K562 (cell line): ENCODE measurements around the gene PNMA5. TPM values are rescaled to one million over a fixed set of nuclear protein-coding genes. Genes with fewer than 3 reads are reported as not detected.

Experiments
- ATAC-seq: fragments of 200-7000 bp; cut with Tn5 transposase; 3 replicates; pipeline ENCODE4 v1.9.1; 2020; ENCODE audit warnings: moderate library complexity
- BruUV-seq: library from RNA; stranded (reverse); fragments of 400-500 nt; replicated peaks from 2 replicates; lab custom pipeline; 2021; lab: Mats Ljungman, UMichigan
- CTCF ChIA-PET: fragments of 300-600 bp; formaldehyde crosslinking; extraction: SDS; loops from one replicate; lab custom pipeline; 2021; ENCODE audit warnings: low intra/inter-chr PET ratio; lab: Yijun Ruan, JAX
- POLR2A ChIA-PET: fragments of 300-600, 350-650 bp; sonication (Branson Sonifier 250); formaldehyde crosslinking; extraction: SDS; loops from one replicate; lab custom pipeline; 2021; ENCODE audit warnings: antibody characterized with exemption, inconsistent platforms; lab: Yijun Ruan, JAX
- DNase-seq, 4 experiments: peaks; one replicate each; pipeline versions ENCODE4 v3.0.0 to v3.0.0-alpha.2; 2011 to 2018; ENCODE audit warnings: low spot score in 3 of 4, mixed read lengths in 3 of 4; ENCODE audit errors: extremely low read depth in 1 of 4
- FAIRE-seq: peaks from 2 replicates; lab custom pipeline; 2011; peaks lifted over from hg19 to GRCh38; lab: Jason Lieb, UNC
- H2AFZ ChIP-seq: 2 replicates; pipeline ENCODE4 v1.6.0; 2011; ENCODE audit warnings: low read depth, low read length, control low read depth, inconsistent platforms
- H3K27ac ChIP-seq: fragments of 200-600 bp; 3 replicates; pipeline ENCODE4 v1.8.0; 2011; ENCODE audit warnings: low read depth, mild to moderate bottlenecking, control low read depth, inconsistent platforms, low read length, moderate library complexity, mixed read lengths; ENCODE audit errors: extremely low read depth
- H3K27me3 ChIP-seq, 2 experiments: fragments of 300-600 bp in 1 of 2; 2 replicates in 1 of 2; 3 replicates in 1 of 2; pipeline versions ENCODE4 v1.6.0 to v1.8.0; 2011; ENCODE audit warnings: inconsistent platforms in 2 of 2, low read length in 2 of 2, mild to moderate bottlenecking in 1 of 2, mixed read lengths in 1 of 2, moderate library complexity in 1 of 2; ENCODE audit not compliant: control insufficient read depth in 2 of 2, insufficient read depth in 2 of 2
- H3K36me3 ChIP-seq: fragments of 300-600 bp; 3 replicates; pipeline ENCODE4 v1.8.0; 2011; ENCODE audit warnings: mild to moderate bottlenecking, low read length, inconsistent platforms; ENCODE audit not compliant: control insufficient read depth, insufficient read depth
- H3K4me1 ChIP-seq, 2 experiments: fragments of 200-600 bp in 1 of 2; replicated peaks in 1 of 2; 2 replicates in 1 of 2; 3 replicates in 1 of 2; pipeline versions ENCODE4 v1.5.1 to v1.8.0; 2011; ENCODE audit warnings: inconsistent platforms in 2 of 2, low read length in 2 of 2, mild to moderate bottlenecking in 1 of 2, mixed read lengths in 1 of 2, moderate library complexity in 1 of 2; ENCODE audit not compliant: control insufficient read depth in 2 of 2, insufficient read depth in 2 of 2
- H3K4me2 ChIP-seq: 2 replicates; pipeline ENCODE4 v1.6.1; 2011; ENCODE audit warnings: low read length, control low read depth, inconsistent platforms, mixed read lengths; ENCODE audit not compliant: insufficient read depth
- H3K4me3 ChIP-seq: fragments of 200-600 bp; sonication (generic), shearing (Covaris generic); 2 replicates; pipeline ENCODE4 v1.5.1; 2016; ENCODE audit warnings: control low read depth, inconsistent platforms
- H3K79me2 ChIP-seq: fragments of 200-600 bp; 3 replicates; pipeline ENCODE4 v1.8.0; 2011; ENCODE audit warnings: low read length, inconsistent platforms; ENCODE audit not compliant: control insufficient read depth, insufficient read depth
- H3K9ac ChIP-seq, 2 experiments: 2 replicates each; pipeline versions ENCODE4 v1.6.0 to v1.6.1; 2011; ENCODE audit warnings: low read depth in 2 of 2, low read length in 2 of 2, control low read depth in 1 of 2, inconsistent platforms in 1 of 2, mild to moderate bottlenecking in 1 of 2, mixed read lengths in 1 of 2; ENCODE audit not compliant: insufficient read depth in 1 of 2
- H3K9me1 ChIP-seq: one replicate; pipeline ENCODE4 v1.6.0; 2011; ENCODE audit warnings: inconsistent platforms, mild to moderate bottlenecking, low read length, moderate library complexity; ENCODE audit not compliant: control insufficient read depth, insufficient read depth
- H3K9me3 ChIP-seq: replicated peaks from 2 replicates; pipeline ENCODE4 v1.5.1; 2011; ENCODE audit warnings: low read depth, low read length, inconsistent platforms; ENCODE audit not compliant: control insufficient read depth, insufficient read depth
- H4K20me1 ChIP-seq: replicated peaks from 2 replicates; pipeline ENCODE4 v1.6.1; 2011; ENCODE audit warnings: low read length, inconsistent platforms, mixed read lengths; ENCODE audit not compliant: control insufficient read depth, insufficient read depth
- ETV6 ChIP-seq, 3 experiments: fragments of 150-350 bp in 1 of 3; sonication (generic) in 1 of 3; formaldehyde crosslinking in 1 of 3; IDR thresholded peaks; 2 replicates each; pipeline versions ENCODE4 v1.6.1 to v1.8.0; 2014 to 2022; ENCODE audit warnings: borderline replicate concordance in 2 of 3, low read depth in 2 of 3, antibody characterized with exemption in 1 of 3, low read length in 1 of 3, mild to moderate bottlenecking in 1 of 3, missing genetic modification reagents in 1 of 3
- FOXP4 ChIP-seq: sonication (generic); formaldehyde crosslinking; IDR thresholded peaks from 2 replicates; pipeline ENCODE4 v1.8.0; 2022; ENCODE audit warnings: mild to moderate bottlenecking, missing genetic modification reagents, borderline replicate concordance
- MAZ ChIP-seq, 2 experiments: fragments of 450-650 bp in 1 of 2; sonication (generic) in 1 of 2; formaldehyde crosslinking; IDR thresholded peaks in 1 of 2; conservative IDR thresholded peaks in 1 of 2; 2 replicates each; pipeline versions ENCODE4 v1.4.0 to v1.5.0; 2020; ENCODE audit warnings: mild to moderate bottlenecking in 1 of 2, missing genetic modification reagents in 1 of 2
- NFIX ChIP-seq: fragments of 250-450 bp; sonication (Bioruptor Pico); IDR thresholded peaks from 2 replicates; pipeline ENCODE4 v1.4.0; 2020; ENCODE audit warnings: low read depth, mild to moderate bottlenecking, moderate library complexity
- SMAD3 ChIP-seq: fragments of 450-650 bp; formaldehyde crosslinking; conservative IDR thresholded peaks from 2 replicates; pipeline ENCODE4 v1.4.0; 2020; ENCODE audit warnings: mild to moderate bottlenecking
- ZNF217 ChIP-seq: sonication (generic); formaldehyde crosslinking; IDR thresholded peaks from 2 replicates; pipeline ENCODE4 v1.8.0; 2022; ENCODE audit warnings: mild to moderate bottlenecking, missing genetic modification reagents
- ZNF277 ChIP-seq: fragments of 250-450 bp; sonication (Bioruptor Pico); IDR thresholded peaks from 2 replicates; pipeline ENCODE4 v1.8.0; 2022; ENCODE audit warnings: inconsistent platforms, mild to moderate bottlenecking, moderate library complexity, borderline replicate concordance
- ZNF41 ChIP-seq: fragments of 250-450 bp; sonication (Bioruptor Pico); conservative IDR thresholded peaks from 2 replicates; pipeline ENCODE4 v1.4.0; 2020; ENCODE audit warnings: mild to moderate bottlenecking
- WGBS: fragments of 100-300 bp; shearing (Covaris generic); methylation state at CpG from one replicate; pipeline ENCODE4 v1.1.6; 2016; ENCODE audit warnings: low coverage, mixed read lengths; ENCODE audit not compliant: insufficient coverage; ENCODE audit errors: missing lambda C conversion rate; 5-methylcytosine and 5-hydroxymethylcytosine counted together
- in situ Hi-C: fragments of 300-500 bp; cut with MboI; formaldehyde crosslinking; loops from 4 replicates; pipeline ENCODE4 v1.15.0; 2018; ENCODE audit warnings: inconsistent platforms, mixed read lengths
- intact Hi-C: fragments of 100-400 bp; cut with micrococcal nuclease; formaldehyde crosslinking; loops from 2 replicates; pipeline ENCODE4 v1.14.2; 2022
- polyA plus RNA-seq, 8 experiments: library from polyadenylated mRNA; depleted of rRNA in 4 of 8; stranded (reverse) in 5 of 8; unstranded in 3 of 8; fragments of >200 nt; fragmentation: Nextera tagmentation in 2 of 8; fragmentation: Illumina TruSeq in 1 of 8; extraction: Ambion mirVana in 2 of 8; extraction: Trizol in 1 of 8; gene quantifications; 2 replicates each; pipeline versions ENCODE4 v1.2.1 to v1.2.3, GENCODE V29; 2011 to 2014; ENCODE audit warnings: inconsistent platforms in 1 of 8, missing spikeins in 1 of 8
- total RNA-seq, 7 experiments: library from RNA; depleted of rRNA in 6 of 7; stranded (reverse); fragments of >200 nt in 6 of 7; fragmentation: Illumina TruSeq in 2 of 7; extraction: Trizol in 2 of 7; gene quantifications; 2 replicates each; pipeline versions ENCODE4 v1.2.1 to v1.2.3, GENCODE V29; 2011 to 2021; ENCODE audit warnings: low replicate concordance in 1 of 7
- TF ChIP-seq, protein P1 (sequence below): sonication (generic); formaldehyde crosslinking; IDR thresholded peaks from 2 replicates; pipeline ENCODE4 v1.8.0; 2022; ENCODE audit warnings: mild to moderate bottlenecking, missing genetic modification reagents
- TF ChIP-seq, protein P2 (sequence below), 2 experiments: fragments of 450-650 bp in 1 of 2; IDR thresholded peaks; 2 replicates each; pipeline ENCODE4 v1.6.1; 2011 to 2017; ENCODE audit warnings: low read depth in 2 of 2, antibody characterized with exemption in 1 of 2, borderline replicate concordance in 1 of 2, low read length in 1 of 2, mild to moderate bottlenecking in 1 of 2, mixed read lengths in 1 of 2; ENCODE audit not compliant: control insufficient read depth in 1 of 2

Gene PNMA5
- total and polyA plus RNA-seq, 9 of the 15 experiments (the other 6 are each of a cell fraction or from before 2014, with no cell fraction given), result 0.03 to 0.20 (median 0.07) TPM; not detected in 3

- POLR2A ChIA-PET, result no interaction called here
- no TSS peak for BruUV-seq
- Histone ChIP-seq H3K27me3 (no peaks in the 10 kb centered on the region), H3K9ac (no peak overlapping the region), H3K9me1 (no peaks in the 10 kb centered on the region), H3K36me3 (no peaks in the 10 kb centered on the region), H3K4me3 (no peak overlapping the region), H3K4me2 (no peak overlapping the region), H3K79me2 (no peaks in the 10 kb centered on the region), H3K4me1 (no peaks in the 10 kb centered on the region; a peak in 1 of 5 replicates), H2AFZ (no peak overlapping the region), H3K9me3 (no peaks in the 10 kb centered on the region), H4K20me1 (no peaks in the 10 kb centered on the region), H3K27ac (no peak overlapping the region)
- in situ Hi-C loops, result loop anchor here (25.0 kb wide), 1 partner anchor 312 kb away; a partner anchor contains a TSS
- FAIRE-seq, result peak; percentile 59
- no peak for DNase-seq
- 70% methylated on average over 6 of the region's 6 CpGs for WGBS
- CTCF ChIA-PET, result no interaction called here
- intact Hi-C loops, result loop anchor here (10.0 kb wide), 1 partner anchor 714 kb away; no protein-coding TSS in a partner anchor
- no peak for TF ChIP-seq ETV6 (IDR thresholded peaks at IDR 0.05; ENCODE audit: borderline replicate concordance in 1 of 2, low read depth in 2 of 2, low read length in 1 of 2)
- no peak for TF ChIP-seq ETV6 (CRISPR knock-in tag; IDR thresholded peaks at IDR 0.05; ENCODE audit: borderline replicate concordance)
- no peak for TF ChIP-seq SMAD3
- TF ChIP-seq, protein P1, sequence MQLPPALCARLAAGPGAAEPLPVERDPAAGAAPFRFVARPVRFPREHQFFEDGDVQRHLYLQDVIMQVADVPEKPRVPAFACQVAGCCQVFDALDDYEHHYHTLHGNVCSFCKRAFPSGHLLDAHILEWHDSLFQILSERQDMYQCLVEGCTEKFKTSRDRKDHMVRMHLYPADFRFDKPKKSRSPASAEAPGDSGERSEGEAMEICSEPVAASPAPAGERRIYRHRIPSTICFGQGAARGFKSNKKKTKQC (CRISPR knock-in tag), result no peak
- no peak for TF ChIP-seq ZNF217 (CRISPR knock-in tag)
- TF ChIP-seq FOXP4 (CRISPR knock-in tag), result no peak
- TF ChIP-seq, protein P2, sequence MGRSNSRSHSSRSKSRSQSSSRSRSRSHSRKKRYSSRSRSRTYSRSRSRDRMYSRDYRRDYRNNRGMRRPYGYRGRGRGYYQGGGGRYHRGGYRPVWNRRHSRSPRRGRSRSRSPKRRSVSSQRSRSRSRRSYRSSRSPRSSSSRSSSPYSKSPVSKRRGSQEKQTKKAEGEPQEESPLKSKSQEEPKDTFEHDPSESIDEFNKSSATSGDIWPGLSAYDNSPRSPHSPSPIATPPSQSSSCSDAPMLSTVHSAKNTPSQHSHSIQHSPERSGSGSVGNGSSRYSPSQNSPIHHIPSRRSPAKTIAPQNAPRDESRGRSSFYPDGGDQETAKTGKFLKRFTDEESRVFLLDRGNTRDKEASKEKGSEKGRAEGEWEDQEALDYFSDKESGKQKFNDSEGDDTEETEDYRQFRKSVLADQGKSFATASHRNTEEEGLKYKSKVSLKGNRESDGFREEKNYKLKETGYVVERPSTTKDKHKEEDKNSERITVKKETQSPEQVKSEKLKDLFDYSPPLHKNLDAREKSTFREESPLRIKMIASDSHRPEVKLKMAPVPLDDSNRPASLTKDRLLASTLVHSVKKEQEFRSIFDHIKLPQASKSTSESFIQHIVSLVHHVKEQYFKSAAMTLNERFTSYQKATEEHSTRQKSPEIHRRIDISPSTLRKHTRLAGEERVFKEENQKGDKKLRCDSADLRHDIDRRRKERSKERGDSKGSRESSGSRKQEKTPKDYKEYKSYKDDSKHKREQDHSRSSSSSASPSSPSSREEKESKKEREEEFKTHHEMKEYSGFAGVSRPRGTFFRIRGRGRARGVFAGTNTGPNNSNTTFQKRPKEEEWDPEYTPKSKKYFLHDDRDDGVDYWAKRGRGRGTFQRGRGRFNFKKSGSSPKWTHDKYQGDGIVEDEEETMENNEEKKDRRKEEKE (IDR thresholded peaks at IDR 0.05; ENCODE audit: borderline replicate concordance in 1 of 2, control insufficient read depth in 1 of 2, low read depth in 2 of 2, low read length in 1 of 2), result no peak
- TF ChIP-seq MAZ (CRISPR knock-in tag; conservative IDR thresholded peaks at IDR 0.05 in 1 of 2, IDR thresholded peaks at IDR 0.05 in 1 of 2), result no peak
- no peak for TF ChIP-seq ZNF41
- TF ChIP-seq ZNF277, result no peak
- no peak for TF ChIP-seq NFIX
- ATAC-seq, result no peak
Observed at GRCh38 chrX:152950786-152951185, 43.1 kb downstream of the PNMA5 start.
